IMR-90 (cell line): ENCODE results near the gene CACNB2. TPM values are rescaled to one million over a fixed set of nuclear protein-coding genes. Genes with fewer than 3 reads are reported as not detected.

Experiments
- ATAC-seq: fragments of 200-7000 bp; cut with Tn5 transposase; 2 replicates; pipeline ENCODE4 v1.9.1; 2020; ENCODE audit warnings: low read depth, mild to moderate bottlenecking, moderate library complexity
- BruUV-seq: library from RNA; stranded (reverse); fragments of 400-500 nt; replicated peaks from 2 replicates; lab custom pipeline; 2021; lab: Mats Ljungman, UMichigan
- CTCF ChIA-PET: fragments of 300-600 bp; formaldehyde crosslinking; extraction: SDS; loops from one replicate; lab custom pipeline; 2021; ENCODE audit warnings: antibody characterized with exemption; lab: Yijun Ruan, JAX
- POLR2A ChIA-PET: fragments of 300-600 bp; sonication (Branson Sonifier 250); formaldehyde crosslinking; loops from one replicate; lab custom pipeline; 2022; ENCODE audit warnings: antibody characterized with exemption; ENCODE audit not compliant: unreplicated experiment; lab: Charles Lee
- DNase-seq: peaks from one replicate; pipeline ENCODE4 v3.0.0; 2013
- H2AFZ ChIP-seq: replicated peaks from 2 replicates; pipeline ENCODE3; 2013; ENCODE audit warnings: low read length, mild to moderate bottlenecking; ENCODE audit not compliant: poor library complexity
- H2AK5ac ChIP-seq: 2 replicates; pipeline ENCODE4 v1.6.1; 2013; ENCODE audit warnings: low read depth, low read length, inconsistent platforms
- H2AK9ac ChIP-seq: replicated peaks from 2 replicates; pipeline ENCODE3; 2013; ENCODE audit warnings: mild to moderate bottlenecking, low read depth, low read length, moderate library complexity; ENCODE audit not compliant: poor library complexity
- H2BK120ac ChIP-seq: 2 replicates; pipeline ENCODE4 v1.6.1; 2013; ENCODE audit warnings: low read depth, low read length, inconsistent platforms
- H2BK15ac ChIP-seq: 3 replicates; pipeline ENCODE4 v1.6.1; 2013; ENCODE audit warnings: low read depth, low read length, inconsistent platforms
- H2BK20ac ChIP-seq: 2 replicates; pipeline ENCODE4 v1.6.1; 2013; ENCODE audit warnings: low read depth, mild to moderate bottlenecking, inconsistent platforms, low read length, moderate library complexity
- H2BK5ac ChIP-seq: 2 replicates; pipeline ENCODE4 v1.6.1; 2013; ENCODE audit warnings: mild to moderate bottlenecking, low read depth, low read length, inconsistent platforms; ENCODE audit not compliant: poor library complexity, severe bottlenecking
- H3K14ac ChIP-seq: replicated peaks from 2 replicates; pipeline ENCODE4 v1.6.1; 2013; ENCODE audit warnings: low read depth, low read length, inconsistent platforms
- H3K18ac ChIP-seq: 2 replicates; pipeline ENCODE4 v1.6.1; 2013; ENCODE audit warnings: low read depth, low read length, control low read depth
- H3K23ac ChIP-seq: 2 replicates; pipeline ENCODE4 v1.6.1; 2013; ENCODE audit warnings: low read depth, low read length, inconsistent platforms
- H3K27ac ChIP-seq: 2 replicates; pipeline ENCODE4 v1.5.1; 2013; ENCODE audit warnings: mild to moderate bottlenecking, control low read depth, low read length; ENCODE audit not compliant: insufficient read depth
- H3K27me3 ChIP-seq: 2 replicates; pipeline ENCODE4 v1.6.1; 2013; ENCODE audit warnings: low read length; ENCODE audit not compliant: control insufficient read depth, insufficient read depth
- H3K36me3 ChIP-seq: 2 replicates; pipeline ENCODE4 v1.6.1; 2013; ENCODE audit warnings: low read length, mixed read lengths; ENCODE audit not compliant: control insufficient read depth, insufficient read depth
- H3K4ac ChIP-seq: 2 replicates; pipeline ENCODE4 v1.6.1; 2013; ENCODE audit warnings: low read depth, low read length, inconsistent platforms
- H3K4me1 ChIP-seq: 2 replicates; pipeline ENCODE4 v1.6.1; 2013; ENCODE audit warnings: low read length, mixed read lengths; ENCODE audit not compliant: control insufficient read depth, insufficient read depth
- H3K4me2 ChIP-seq: 2 replicates; pipeline ENCODE4 v1.6.1; 2013; ENCODE audit warnings: low read depth, mild to moderate bottlenecking, control low read depth, low read length, moderate library complexity
- H3K4me3 ChIP-seq: 2 replicates; pipeline ENCODE4 v1.5.1; 2013; ENCODE audit warnings: low read depth, mild to moderate bottlenecking, control low read depth, low read length, moderate library complexity; ENCODE audit not compliant: insufficient read depth
- H3K56ac ChIP-seq: 2 replicates; pipeline ENCODE4 v1.6.1; 2013; ENCODE audit warnings: low read length, inconsistent platforms; ENCODE audit not compliant: insufficient read depth; ENCODE audit errors: extremely low read depth
- H3K79me1 ChIP-seq, 2 experiments: 2 replicates each; pipeline ENCODE4 v1.6.1; 2013; ENCODE audit warnings: low read length in 2 of 2, inconsistent platforms in 1 of 2, low read depth in 1 of 2
- H3K9ac ChIP-seq: 2 replicates; pipeline ENCODE4 v1.6.1; 2013; ENCODE audit warnings: low read depth, low read length, control low read depth
- H3K9me1 ChIP-seq: 2 replicates; pipeline ENCODE4 v1.6.1; 2013; ENCODE audit warnings: low read length, inconsistent platforms; ENCODE audit not compliant: insufficient read depth
- H3K9me3 ChIP-seq: 2 replicates; pipeline ENCODE4 v1.6.1; 2013; ENCODE audit warnings: low read length; ENCODE audit not compliant: control insufficient read depth, insufficient read depth
- H4K20me1 ChIP-seq: 2 replicates; pipeline ENCODE4 v1.6.1; 2013; ENCODE audit warnings: low read length, inconsistent platforms; ENCODE audit not compliant: insufficient read depth
- H4K5ac ChIP-seq: 2 replicates; pipeline ENCODE4 v1.6.1; 2013; ENCODE audit warnings: mild to moderate bottlenecking, low read depth, low read length, control low read depth
- H4K8ac ChIP-seq, 2 experiments: 2 replicates each; pipeline ENCODE4 v1.6.1; 2013; ENCODE audit warnings: low read depth in 2 of 2, low read length in 2 of 2, control low read depth in 1 of 2, inconsistent platforms in 1 of 2
- H4K91ac ChIP-seq: 2 replicates; pipeline ENCODE4 v1.6.1; 2013; ENCODE audit warnings: low read depth, low read length, inconsistent platforms; ENCODE audit not compliant: insufficient read depth
- BHLHE40 ChIP-seq: fragments of 150-350 bp; IDR thresholded peaks from 2 replicates; pipeline ENCODE4 v1.6.1; 2016; ENCODE audit warnings: mild to moderate bottlenecking, low read depth, low read length
- CEBPB ChIP-seq: IDR thresholded peaks from 2 replicates; pipeline ENCODE4 v1.6.1; 2012; ENCODE audit warnings: low read depth, low read length, improper control_type of control experiment
- CHD1 ChIP-seq: IDR thresholded peaks from 2 replicates; pipeline ENCODE4 v1.6.1; 2012; ENCODE audit warnings: low read depth, low read length, improper control_type of control experiment
- CTCF ChIP-seq: conservative IDR thresholded peaks from 2 replicates; pipeline ENCODE4 v1.5.1; 2012; ENCODE audit warnings: mild to moderate bottlenecking, low read depth, low read length, improper control_type of control experiment
- ELK1 ChIP-seq: fragments of 150-350 bp; IDR thresholded peaks from 2 replicates; pipeline ENCODE4 v1.6.1; 2016; ENCODE audit warnings: low read depth, mild to moderate bottlenecking, low read length, moderate library complexity, borderline replicate concordance
- FOS ChIP-seq: fragments of 150-350 bp; IDR thresholded peaks from 2 replicates; pipeline ENCODE4 v1.6.1; 2016; ENCODE audit warnings: low read depth, low read length
- MAZ ChIP-seq: IDR thresholded peaks from 2 replicates; pipeline ENCODE4 v1.6.1; 2012; ENCODE audit warnings: low read depth, mild to moderate bottlenecking, low read length, improper control_type of control experiment, moderate library complexity, borderline replicate concordance
- MXI1 ChIP-seq: IDR thresholded peaks from 2 replicates; pipeline ENCODE4 v1.6.1; 2012; ENCODE audit warnings: low read depth, mild to moderate bottlenecking, low read length, moderate library complexity, borderline replicate concordance
- NFE2L2 ChIP-seq: fragments of 150-350 bp; IDR thresholded peaks from 2 replicates; pipeline ENCODE4 v1.6.1; 2016; ENCODE audit warnings: low read depth, mild to moderate bottlenecking, low read length
- POLR2A ChIP-seq: IDR thresholded peaks from 2 replicates; pipeline ENCODE4 v1.6.1; 2012; ENCODE audit warnings: mild to moderate bottlenecking, low read depth, low read length
- RAD21 ChIP-seq: IDR thresholded peaks from 2 replicates; pipeline ENCODE4 v1.6.1; 2012; ENCODE audit warnings: low read length, improper control_type of control experiment
- RCOR1 ChIP-seq: IDR thresholded peaks from 2 replicates; pipeline ENCODE4 v1.6.1; 2012; ENCODE audit warnings: mild to moderate bottlenecking, low read length, improper control_type of control experiment; ENCODE audit not compliant: insufficient replicate concordance
- RFX5 ChIP-seq: IDR thresholded peaks from 2 replicates; pipeline ENCODE4 v1.8.0; 2012; ENCODE audit warnings: low read depth, mild to moderate bottlenecking, low read length, moderate library complexity
- SMC3 ChIP-seq: fragments of 150-350 bp; IDR thresholded peaks from 2 replicates; pipeline ENCODE4 v1.6.1; 2016; ENCODE audit warnings: low read depth, mild to moderate bottlenecking, antibody characterized with exemption, low read length, moderate library complexity
- USF2 ChIP-seq: fragments of 150-350 bp; IDR thresholded peaks from 2 replicates; pipeline ENCODE4 v1.6.1; 2017; ENCODE audit warnings: mild to moderate bottlenecking, antibody characterized with exemption, low read length, low read depth
- WGBS, 2 experiments: methylation state at CpG; one replicate each; pipeline versions ENCODE4 v1.1.5 to v1.1.7; 2013; ENCODE audit warnings: missing lambda C conversion rate in 2 of 2; ENCODE audit not compliant: insufficient read length in 1 of 2; ENCODE audit errors: extremely low coverage in 2 of 2; 5-methylcytosine and 5-hydroxymethylcytosine counted together
- dilution Hi-C: fragments of 300-500 bp; cut with HindIII; formaldehyde crosslinking; loops from one replicate; pipeline ENCODE4 v1.14.3; 2018; ENCODE audit warnings: low sequenced_read_pairs; ENCODE audit not compliant: unreplicated experiment
- in situ Hi-C: fragments of 300-500 bp; cut with MboI; formaldehyde crosslinking; loops from 3 replicates; pipeline ENCODE4 v1.14.3; 2019; ENCODE audit warnings: low sequenced_read_pairs, inconsistent platforms, mixed read lengths
- intact Hi-C: fragments of 100-400 bp; cut with micrococcal nuclease; formaldehyde crosslinking; loops from 2 replicates; pipeline ENCODE4 v1.10.0; 2022
- polyA plus RNA-seq, 3 experiments: library from polyadenylated mRNA; depleted of rRNA; stranded (reverse); fragments of >200 nt; gene quantifications; 2 replicates each; pipeline ENCODE4 v1.2.3, GENCODE V29; 2012; ENCODE audit warnings: low replicate concordance in 1 of 3
- total RNA-seq: library from RNA; depleted of rRNA; stranded (reverse); fragments of >200 nt; gene quantifications from 2 replicates; pipeline ENCODE4 v1.2.3, GENCODE V29; 2012

The CACNB2 gene
- total and polyA plus RNA-seq, 2 of the 4 experiments (the other 2 are of a cell fraction): 0.36 TPM

- 100% methylated on average over 1 of the region's 3 CpGs; no CpG with 5 or more reads in 1 of the 2 experiments for WGBS, 2 experiments
- Histone ChIP-seq H3K14ac (no peak overlapping the region), H3K79me1 (no peaks in the 10 kb centered on the region), H3K56ac (no peak overlapping the region), H3K9me1 (no peaks in the 10 kb centered on the region), H2BK15ac (no peak overlapping the region), H3K4me3 (no peak overlapping the region), H2BK5ac (no peak overlapping the region), H4K8ac (no peak overlapping the region), H3K27ac (no peak overlapping the region), H3K4ac (no peak overlapping the region), H3K4me2 (no peak overlapping the region), H2AK5ac (no peak overlapping the region), H2AK9ac (no peak overlapping the region), H4K5ac (no peak overlapping the region), H2AFZ (no peak overlapping the region), H3K4me1 (peaks cover 2% of the 10 kb centered on the region; the same call in 1 of the 2 replicates), H2BK20ac (no peak overlapping the region), H3K36me3 (no peaks in the 10 kb centered on the region), H3K9me3 (no peaks in the 10 kb centered on the region), H3K18ac (no peak overlapping the region), H3K9ac (no peak overlapping the region), H4K91ac (no peak overlapping the region), H3K27me3 (peaks cover 2% of the 10 kb centered on the region; the same call in 1 of the 2 replicates), H3K23ac (no peak overlapping the region), H4K20me1 (no peaks in the 10 kb centered on the region), H2BK120ac (no peak overlapping the region)
- ChIA-PET CTCF (no interaction called here), POLR2A (no interaction called here)
- no TSS peak for BruUV-seq
- ATAC-seq (no peak), DNase-seq (no peak)
- dilution Hi-C loops (no loop called here), intact Hi-C loops (loop anchor here (5.0 kb wide), 1 partner anchor 499 kb away; no protein-coding TSS in a partner anchor), in situ Hi-C loops (loop anchor here (25.0 kb wide), 1 partner anchor 1399 kb away; no protein-coding TSS in a partner anchor)
- no peak for TF ChIP-seq RCOR1
- TF ChIP-seq USF2: no peak
- no peak for TF ChIP-seq CHD1
- TF ChIP-seq POLR2A: no peak
- no peak for TF ChIP-seq RAD21
- TF ChIP-seq NFE2L2: no peak
- TF ChIP-seq MXI1: no peak
- TF ChIP-seq CTCF: no peak
- TF ChIP-seq FOS: no peak
- TF ChIP-seq MAZ: no peak
- no peak for TF ChIP-seq RFX5
- TF ChIP-seq SMC3: no peak
- TF ChIP-seq BHLHE40: no peak
- no peak for TF ChIP-seq ELK1
- TF ChIP-seq CEBPB: no peak
Observed at GRCh38 chr10:18236756-18237155, 96.5 kb downstream of the CACNB2 start.
